Glomerular endothelial cell (primary cell): ENCODE data around the gene ANG. TPM values are rescaled to one million over a fixed set of nuclear protein-coding genes. Genes with fewer than 3 reads are reported as not detected.
A peak's percentile ranks its signal among the peaks of the same experiment; 100 is the strongest.

Experiments used
- DNase-seq: peaks from one replicate; pipeline ENCODE4 v3.0.0-alpha.2; 2011; ENCODE audit warnings: low read depth, low spot score; ENCODE audit errors: extremely low read depth
- total RNA-seq: library from RNA; depleted of rRNA; stranded (reverse); fragments of >200 nt; gene quantifications from 2 replicates; pipeline ENCODE4 v1.2.3, GENCODE V29; 2015

Gene ANG
- total RNA-seq, 1 donor from 2014 or later = 5.9 TPM

- DNase-seq = no peak
Measured at GRCh38 chr14:20675669-20676068, 12.9 kb upstream of the ANG start.

DNA sequence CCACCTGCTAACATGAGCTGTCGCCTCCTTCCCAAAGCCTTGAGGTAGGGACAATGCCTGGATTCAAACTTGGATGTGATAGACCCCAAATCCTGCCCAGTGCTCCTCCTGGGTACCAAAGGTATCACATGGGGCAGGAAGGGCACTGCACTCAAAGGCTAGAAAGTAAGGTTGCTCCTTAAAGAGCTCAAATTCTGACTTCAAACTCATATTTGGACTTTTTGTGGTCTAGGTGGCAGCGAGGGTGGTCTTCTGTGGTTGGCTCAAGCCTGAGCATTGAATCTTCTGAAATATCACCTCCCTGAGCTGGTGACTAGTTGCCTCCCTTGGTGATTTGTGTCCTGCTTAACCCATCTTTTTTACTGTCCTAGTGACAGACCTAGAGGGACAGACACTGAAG lies 12.5 kb upstream of the ANG start:
- no peak for DNase-seq

GRCh38 chr14:20679907-20680306 lies 8.7 kb upstream of the ANG start:
- DNase-seq = no peak

GRCh38 chr14:20680363-20680762 lies 8.2 kb upstream of the ANG start:
- no peak for DNase-seq

DNA sequence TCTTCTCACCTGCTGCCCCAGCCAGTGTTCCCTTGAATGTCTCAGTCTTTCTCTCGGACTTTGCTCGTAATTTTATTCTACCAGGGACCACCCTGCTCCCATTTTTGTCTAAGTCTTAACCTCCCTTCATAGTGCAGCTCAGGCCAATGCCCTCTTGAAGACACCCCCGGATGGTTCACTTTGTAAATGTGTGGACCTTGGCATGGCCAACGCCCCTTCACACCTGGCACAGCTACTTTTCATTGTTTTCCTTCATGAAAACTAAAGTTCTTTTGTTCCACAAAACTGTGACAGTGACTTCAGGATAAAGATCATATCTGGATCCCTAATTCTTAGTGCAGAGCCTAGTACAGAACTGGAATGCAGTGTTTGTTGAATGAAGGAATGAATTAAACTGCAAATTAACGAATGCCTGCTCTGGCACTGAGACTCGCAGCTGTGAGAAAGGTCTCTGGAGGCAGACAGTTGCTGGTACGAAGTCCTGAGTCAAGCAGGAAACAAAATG lies 7.7 kb upstream of the ANG start:
- no peak for DNase-seq

DNA sequence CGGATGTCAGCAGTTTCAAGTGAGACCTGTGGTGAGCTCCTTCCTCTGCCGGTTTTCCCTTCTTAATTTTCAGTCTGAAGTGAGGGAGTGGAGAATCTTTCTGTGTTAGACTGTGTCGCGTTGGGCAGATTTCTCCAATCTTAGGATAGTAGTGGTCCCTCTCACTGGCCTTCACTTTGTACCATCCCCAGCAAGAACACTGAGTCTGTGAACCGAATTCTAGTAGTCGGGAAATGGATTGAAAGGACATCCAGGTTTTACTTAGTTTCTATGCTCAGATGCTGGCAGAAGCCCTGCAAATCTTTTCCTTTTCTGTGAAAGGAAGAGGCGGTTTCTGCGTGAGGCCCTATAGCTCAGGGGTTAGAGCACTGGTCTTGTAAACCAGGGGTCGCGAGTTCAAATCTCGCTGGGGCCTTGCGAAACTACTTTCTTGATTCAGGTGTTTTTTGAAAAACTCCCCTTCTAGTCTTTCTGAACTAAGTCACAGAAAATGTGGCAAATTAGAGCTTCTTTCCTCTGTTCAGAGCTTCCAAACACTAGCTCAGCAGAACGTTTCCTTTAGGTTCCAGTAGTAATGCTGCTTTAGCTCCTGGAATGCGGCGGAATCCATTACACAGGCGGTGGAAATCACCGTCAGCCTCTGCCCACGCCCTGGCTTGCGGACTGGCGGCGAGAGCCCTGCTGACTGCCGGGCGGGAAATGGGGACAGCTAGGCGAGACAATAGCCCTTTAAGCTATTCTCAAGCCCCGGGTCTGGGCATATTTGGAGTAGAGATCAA lies 7.0 kb upstream of the ANG start:
- DNase-seq = peak; percentile 87

DNA sequence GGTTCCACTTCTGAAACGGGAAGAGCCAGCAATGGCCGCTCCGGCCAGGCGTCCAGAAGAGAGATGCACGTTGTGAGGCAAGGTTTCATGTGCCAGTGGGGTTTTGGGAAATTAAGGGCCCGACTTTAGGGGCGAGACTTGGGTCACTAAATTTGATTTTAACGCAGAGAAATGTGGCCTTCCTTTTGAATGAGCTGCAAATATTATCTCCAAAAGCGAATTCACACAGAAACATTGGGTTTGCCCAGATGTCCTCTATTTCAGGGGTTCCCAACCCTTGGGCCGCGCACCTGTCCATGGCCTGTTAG lies 6.5 kb upstream of the ANG start:
- DNase-seq = no peak

DNA sequence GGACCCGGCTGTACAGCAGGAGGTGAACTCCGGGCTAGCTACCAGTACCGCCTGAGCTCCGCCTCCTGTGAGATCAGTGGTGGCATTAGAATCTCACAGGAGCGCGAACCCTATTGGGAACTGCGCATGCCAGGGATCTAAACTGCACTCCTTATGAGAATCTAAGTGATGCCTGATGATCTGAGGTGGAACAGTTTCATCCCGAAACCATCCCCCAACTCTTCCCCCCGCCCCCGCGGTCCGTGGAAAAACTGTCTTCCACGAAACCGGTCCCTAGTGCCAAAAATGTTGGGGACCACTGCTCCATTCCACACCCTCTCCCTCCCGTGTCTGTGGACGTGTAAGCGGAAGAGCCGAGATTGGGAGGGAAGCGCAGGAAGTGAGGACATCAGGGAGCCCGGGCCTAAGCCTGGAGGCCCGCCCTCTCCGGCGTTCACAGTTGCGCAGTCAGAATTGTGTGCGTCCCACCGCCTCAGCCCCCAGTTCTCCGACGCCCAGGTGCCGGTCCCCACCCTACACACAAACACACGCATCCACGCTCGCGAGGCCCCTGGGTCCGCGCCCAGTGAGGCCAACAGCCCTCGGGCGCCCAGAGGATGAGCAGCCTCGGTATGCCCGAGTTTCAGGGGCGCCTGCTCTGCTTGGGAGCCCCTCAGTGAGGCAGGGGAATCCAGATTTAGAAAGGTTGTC lies 6.0 kb upstream of the ANG start:
- DNase-seq = no peak

- DNase-seq = peak; percentile 82
Measured at GRCh38 chr14:20683125-20683890, 5.3 kb upstream of the ANG start.

DNA sequence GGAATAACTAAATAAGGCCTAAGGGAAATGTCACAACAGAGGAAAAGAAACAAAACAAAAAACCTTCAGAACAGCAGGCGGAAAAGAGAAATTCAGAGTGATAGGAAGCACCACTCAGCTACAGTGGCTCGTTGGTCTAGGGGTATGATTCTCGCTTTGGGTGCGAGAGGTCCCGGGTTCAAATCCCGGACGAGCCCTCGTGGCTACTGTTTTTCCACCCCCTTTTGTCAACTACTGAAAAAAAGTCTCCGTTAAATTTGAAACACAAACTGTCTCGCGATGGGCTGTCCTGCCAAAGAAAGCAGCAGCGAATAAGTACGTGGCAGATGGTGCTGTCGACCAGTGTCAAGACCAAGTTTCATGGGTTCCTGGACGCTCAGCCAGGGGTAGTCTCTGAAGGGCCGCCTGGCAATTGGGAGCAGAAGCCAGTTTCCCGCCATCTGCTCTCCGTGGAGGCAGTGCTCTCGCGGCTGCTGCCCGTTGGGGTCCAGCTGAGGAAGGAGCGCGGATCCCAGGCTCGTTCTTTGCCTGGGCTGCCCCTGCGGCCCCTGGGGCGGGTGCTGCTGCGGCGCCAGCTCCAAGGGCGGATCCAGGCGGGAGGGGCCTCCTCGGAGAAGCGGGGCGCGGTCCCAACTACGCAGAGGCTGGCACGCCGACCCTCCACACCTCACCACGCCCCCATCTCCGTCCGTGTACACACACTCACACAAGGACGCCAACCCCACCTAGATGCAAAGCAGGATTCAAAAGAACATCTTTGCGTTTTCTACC lies 4.5 kb upstream of the ANG start, which contains the start of gene RNASE4:
RNASE4 (plus strand) TSS at position 670 of the 771 bp plus-strand sequence. CDS start 14,812 bp downstream, outside the sequence.
- DNase-seq = no peak

DNA sequence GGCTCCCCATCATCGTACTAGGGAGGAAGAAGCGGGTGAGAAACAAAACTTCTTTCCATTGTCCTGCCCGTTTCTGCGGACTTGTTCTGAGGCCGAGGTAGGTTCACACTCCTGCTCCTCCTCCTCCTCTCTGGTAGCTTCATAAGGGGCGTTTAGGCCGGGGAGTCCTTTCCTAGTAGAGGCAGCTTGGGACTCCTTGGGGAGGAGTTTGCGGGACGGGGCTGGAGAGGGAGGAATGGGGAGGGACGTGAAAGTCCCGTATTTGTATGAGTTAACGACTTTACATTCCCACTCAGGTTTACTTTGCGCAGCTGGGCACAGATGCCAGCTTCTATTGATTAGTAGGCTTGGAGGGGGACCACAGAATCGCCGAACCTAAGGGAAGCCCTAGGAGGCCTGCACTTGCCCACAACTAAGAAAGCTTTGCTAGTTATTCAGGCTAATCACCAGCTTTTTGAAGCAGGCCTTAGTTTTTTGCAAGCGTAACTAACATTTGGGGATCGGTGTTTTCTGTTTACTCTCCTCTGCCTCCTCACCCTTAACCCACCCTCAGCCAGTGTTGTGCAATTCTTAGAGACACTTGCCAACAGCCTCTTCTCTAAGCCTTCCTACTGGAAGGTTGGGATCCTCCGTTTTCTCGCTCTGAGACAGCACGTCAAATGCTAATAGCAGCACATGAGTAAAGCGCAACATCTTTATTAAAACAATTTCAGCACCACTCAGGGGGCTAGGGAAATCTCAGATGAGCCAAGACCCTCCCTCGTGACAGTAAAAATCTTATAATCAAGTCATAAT lies 3.7 kb upstream of the ANG start:
- DNase-seq = no peak

DNA sequence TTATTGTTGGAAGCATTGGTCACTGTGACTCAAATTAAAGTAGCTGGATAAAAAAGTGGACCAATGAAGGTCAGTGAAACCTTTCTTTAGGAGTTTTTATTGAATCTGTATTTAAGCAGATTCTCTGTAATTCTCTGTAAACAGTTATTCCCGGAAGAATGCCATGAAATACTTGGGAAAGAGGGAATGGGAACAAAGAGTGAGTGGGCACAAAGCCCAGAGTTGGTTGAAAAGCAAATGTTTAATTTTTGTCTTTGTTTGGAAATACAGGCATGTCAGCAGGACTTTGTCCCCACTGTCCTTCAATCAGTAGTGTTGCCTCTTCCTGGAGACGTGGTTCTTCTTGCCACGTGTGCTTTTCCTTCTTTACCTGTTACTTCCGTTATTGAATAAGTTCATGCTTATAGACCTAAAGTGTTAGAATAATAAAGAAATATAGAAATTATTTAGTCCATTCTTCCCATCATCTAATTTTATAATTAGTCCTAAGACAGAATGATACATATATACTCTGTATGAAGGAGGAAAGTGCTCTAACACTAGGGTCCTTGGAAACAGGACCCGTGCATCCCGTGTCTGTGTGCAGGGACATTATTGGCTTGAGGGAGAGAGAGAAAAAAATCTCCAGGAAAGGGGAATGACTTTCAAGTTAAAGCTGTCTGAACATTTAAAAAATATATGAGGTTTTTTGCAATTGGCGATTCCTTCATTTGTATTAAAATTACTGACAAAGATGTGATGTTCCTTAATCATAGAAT lies 2.0 kb upstream of the ANG start:
- no peak for DNase-seq

GRCh38 chr14:20687362-20688166 lies 1.0 kb upstream of the ANG start:
- DNase-seq = no peak

DNA sequence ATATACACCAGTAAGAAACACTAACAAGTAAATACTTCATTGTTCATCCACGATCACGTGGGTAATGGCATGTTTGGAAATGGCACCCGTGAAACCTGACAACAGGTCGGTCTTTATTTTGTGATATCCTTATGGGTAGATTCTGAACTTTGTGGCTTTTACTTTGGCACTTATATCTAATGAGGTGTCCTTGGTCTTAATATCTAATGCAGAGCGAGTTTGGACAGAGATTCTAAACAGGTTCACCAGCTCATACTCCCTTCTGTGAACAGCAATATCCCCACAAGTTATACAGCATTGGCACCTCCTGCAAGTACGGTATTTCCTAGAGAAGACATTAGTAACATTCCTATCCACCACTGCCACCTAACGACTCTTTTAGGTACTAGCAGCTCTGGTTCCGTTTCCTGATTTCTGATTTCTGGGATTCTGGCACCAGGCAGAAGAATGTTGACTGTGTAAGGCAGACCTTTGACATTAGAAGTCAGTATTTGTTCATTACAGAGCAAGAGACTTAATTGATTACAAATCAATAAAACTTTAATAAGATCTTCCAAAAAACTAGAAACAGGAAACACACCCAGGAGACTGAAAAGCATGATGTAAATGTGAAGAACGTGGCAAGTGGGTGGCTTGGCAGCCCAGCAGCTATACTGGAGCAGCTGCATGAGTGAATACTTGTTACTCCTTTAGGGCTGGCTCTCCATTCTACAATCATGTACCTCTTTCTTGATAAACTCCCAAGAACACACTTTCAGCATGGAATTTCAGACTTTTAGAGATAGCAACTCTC lies 2.5 kb downstream of the ANG start:
- no peak for DNase-seq

DNA sequence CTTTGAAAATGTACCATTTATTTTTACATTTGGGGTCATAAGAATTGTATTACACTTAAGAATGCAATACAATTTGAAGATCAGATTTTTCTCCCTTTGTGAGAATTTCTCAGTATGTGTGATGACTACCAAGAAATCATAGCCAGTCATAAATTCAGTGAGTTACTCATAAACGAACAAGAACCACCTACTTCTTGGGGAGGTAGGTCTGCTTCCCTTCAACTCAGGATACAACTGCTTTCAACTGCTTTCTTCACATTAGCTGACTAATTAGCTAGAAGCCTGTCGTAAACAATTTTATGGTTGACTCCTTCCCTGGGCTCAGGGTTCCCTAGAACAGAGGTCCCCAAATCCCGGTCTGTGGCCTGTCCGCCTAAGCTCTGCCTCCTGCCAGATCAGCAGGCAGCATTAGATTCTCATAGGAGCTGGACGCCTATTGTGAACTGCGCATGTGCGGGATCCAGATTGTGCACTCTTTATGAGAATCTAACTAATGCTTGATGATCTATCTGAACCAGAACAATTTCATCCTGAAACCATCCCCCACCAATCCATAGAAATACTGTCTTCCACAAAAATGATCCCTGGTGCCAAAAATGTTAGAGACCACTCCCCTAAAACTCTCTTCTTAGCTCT lies 3.7 kb downstream of the ANG start:
- DNase-seq = no peak

DNA sequence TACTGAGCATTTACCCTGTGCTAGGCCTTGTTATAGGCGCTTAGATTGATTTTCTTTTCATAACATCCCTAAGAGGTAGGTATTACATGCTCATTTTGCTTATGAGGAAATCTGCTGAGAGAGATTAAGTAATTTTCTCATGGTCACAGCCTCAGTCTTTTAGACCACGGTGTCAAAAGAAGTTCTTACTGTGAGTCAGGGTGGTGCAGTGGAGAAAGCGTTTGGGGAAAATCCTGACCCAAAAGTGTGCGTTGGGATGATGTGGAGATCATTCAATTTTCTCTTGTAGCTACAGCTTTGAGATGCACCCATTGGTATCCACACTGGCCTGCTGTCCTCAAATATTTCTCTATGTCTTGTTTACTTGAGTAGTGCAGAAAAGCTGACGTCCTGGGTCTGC lies 8.2 kb downstream of the ANG start:
- DNase-seq = no peak
